Left lung (tissue), 10 donors: ENCODE results near the gene DCP1B. TPM values are rescaled to one million over a fixed set of nuclear protein-coding genes. Genes with fewer than 3 reads are reported as not detected.
"Not testable (repeated sequence)": the region's sequence is repeated elsewhere in the genome, so short reads cannot be mapped to it uniquely, and the experiment has no call there.

Experiments used
- ATAC-seq: fragments of 200-7000 bp; cut with Tn5 transposase; one replicate; pipeline ENCODE4 v1.9.1; 2020; ENCODE audit warnings: moderate library complexity
- DNase-seq, 4 donors: peaks; one replicate each; pipeline ENCODE4 v3.0.0-alpha.2; 2013 to 2020
- H3K27ac ChIP-seq, 2 donors: fragments of 200-600 bp; sonication (generic) in 1 of 2; one replicate each; pipeline versions ENCODE4 v1.5.0 to v1.8.0; 2020 to 2021
- H3K27me3 ChIP-seq, 2 donors: fragments of 200-600 bp; sonication (generic) in 1 of 2; one replicate each; pipeline versions ENCODE4 v1.5.0 to v1.8.0; 2020 to 2021
- H3K36me3 ChIP-seq, 2 donors: fragments of 200-600 bp; sonication (generic) in 1 of 2; one replicate each; pipeline versions ENCODE4 v1.5.0 to v1.8.0; 2020 to 2021
- H3K4me1 ChIP-seq, 2 donors: fragments of 200-600 bp; one replicate each; pipeline ENCODE4 v1.8.0; 2021
- H3K4me3 ChIP-seq, 2 donors: fragments of 200-600 bp; sonication (generic) in 1 of 2; one replicate each; pipeline versions ENCODE4 v1.5.0 to v1.8.0; 2020 to 2021; ENCODE audit warnings: mild to moderate bottlenecking in 1 of 2
- H3K9me3 ChIP-seq, 2 donors: fragments of 200-600 bp; sonication (generic) in 1 of 2; one replicate each; pipeline versions ENCODE4 v1.5.0 to v1.8.0; 2020 to 2021
- CTCF ChIP-seq, 2 donors: fragments of 200-600 bp; sonication (generic) in 1 of 2; IDR thresholded peaks; one replicate each; pipeline versions ENCODE4 v1.5.0 to v1.8.0; 2021; ENCODE audit warnings: antibody characterized with exemption in 2 of 2
- intact Hi-C, 2 donors: fragments of 100-400 bp; cut with DNase I; formaldehyde crosslinking; loops; one replicate each; pipeline versions ENCODE4 v1.11.2 to v1.14.2; 2022
- polyA plus RNA-seq, 6 donors: library from polyadenylated mRNA; unstranded; fragments of 120-200 nt; gene quantifications; one replicate each; pipeline ENCODE4 v1.2.1, GENCODE V29; 2013; ENCODE audit not compliant: insufficient read length in 6 of 6
- total RNA-seq, 2 donors: library from RNA; stranded (reverse); fragmentation: NEBNext Ultra II Directional; extraction: Animal tissue kit (Norgen Biotek cat#: 25700); gene quantifications; one replicate each; pipeline ENCODE4 v1.2.1, GENCODE V29; 2021
- donor health status: DM: no; HTN: yes; CAD: no.
- donor health status: DM: no; HTN: no; CAD: no.

The DCP1B gene
- total and polyA plus RNA-seq, 8 donors: 9.8 to 33.4 (median 28.5) TPM

- no peaks in the 10 kb centered on the region for H3K9me3 ChIP-seq
- peak overlapping the region; percentile 8 for H3K27ac ChIP-seq
- peaks cover 0 to 90% of the 10 kb centered on the region in 2 donors for H3K36me3 ChIP-seq
- no peak for DNase-seq
- H3K4me3 ChIP-seq: no peak overlapping the region
- H3K4me1 ChIP-seq: peaks cover 0 to 2% of the 10 kb centered on the region in 2 donors
- intact Hi-C loops: no loop called here
- TF ChIP-seq CTCF (IDR thresholded peaks at IDR 0.05): no peak
- H3K27me3 ChIP-seq: no peaks in the 10 kb centered on the region
- peak; percentile 51 for ATAC-seq
Observed at GRCh38 chr12:1949771-1950470, 54.3 kb downstream of the DCP1B start.

GRCh38 chr12:1948883-1949282 is 55.4 kb downstream of the DCP1B start:
- Histone ChIP-seq H3K4me3 (no peak overlapping the region), H3K27ac (no peak overlapping the region), H3K27me3 (no peaks in the 10 kb centered on the region), H3K4me1 (peaks cover 0 to 2% of the 10 kb centered on the region in 2 donors), H3K9me3 (no peaks in the 10 kb centered on the region), H3K36me3 (peaks cover 0 to 84% of the 10 kb centered on the region in 2 donors)
- intact Hi-C loops: no loop called here
- no peak for TF ChIP-seq CTCF (IDR thresholded peaks at IDR 0.05)
- ATAC-seq: no peak
- DNase-seq: no peak

- Histone ChIP-seq H3K27ac (no peak overlapping the region), H3K36me3 (peaks cover 0 to 67% of the 10 kb centered on the region in 2 donors), H3K4me3 (no peak overlapping the region), H3K4me1 (peaks cover 0 to 2% of the 10 kb centered on the region in 2 donors), H3K9me3 (no peaks in the 10 kb centered on the region), H3K27me3 (no peaks in the 10 kb centered on the region)
- ATAC-seq (no peak), DNase-seq (no peak)
- no peak for TF ChIP-seq CTCF (IDR thresholded peaks at IDR 0.05)
- intact Hi-C loops: no loop called here
Observed at GRCh38 chr12:1947081-1947480, 57.2 kb downstream of the DCP1B start.

- H3K36me3 ChIP-seq: peaks cover 0 to 64% of the 10 kb centered on the region in 2 donors
- no peaks in the 10 kb centered on the region for H3K9me3 ChIP-seq
- ATAC-seq: no peak
- no peak for DNase-seq
- no peak overlapping the region for H3K27ac ChIP-seq
- no peak overlapping the region for H3K4me3 ChIP-seq
- H3K27me3 ChIP-seq: no peaks in the 10 kb centered on the region
- TF ChIP-seq CTCF (IDR thresholded peaks at IDR 0.05): no peak
- peaks cover 0 to 2% of the 10 kb centered on the region in 2 donors for H3K4me1 ChIP-seq
- intact Hi-C loops: no loop called here
Observed at GRCh38 chr12:1946296-1946695, 58.0 kb downstream of the DCP1B start.

GRCh38 chr12:1945502-1945901 is 58.8 kb downstream of the DCP1B start:
- peaks cover 0 to 64% of the 10 kb centered on the region in 2 donors for H3K36me3 ChIP-seq
- H3K4me1 ChIP-seq, ATAC-seq, H3K4me3 ChIP-seq, H3K9me3 ChIP-seq, H3K27ac ChIP-seq, DNase-seq, intact Hi-C loops, H3K27me3 ChIP-seq: not testable (repeated sequence)
